HG03103 (cell line): ENCODE measurements around the gene WNT9B.

ENCODE experiments used
- ATAC-seq: cut with Tn5 transposase; IDR thresholded peaks from one replicate; pipeline ENCODE4 v1.9.1; 2021; ENCODE audit warnings: low read depth; ENCODE audit not compliant: unreplicated experiment

The WNT9B gene

GRCh38 chr17:46853896-46854444 lies 2.6 kb downstream of the WNT9B start:
- ATAC-seq: no peak

- ATAC-seq: no peak
Measured at GRCh38 chr17:46854515-46854914, 3.1 kb downstream of the WNT9B start.

- no peak for ATAC-seq
Measured at GRCh38 chr17:46854948-46855347, 3.6 kb downstream of the WNT9B start.

GRCh38 chr17:46857600-46857999 lies 6.2 kb downstream of the WNT9B start:
- ATAC-seq: no peak

GRCh38 chr17:46859996-46860395 lies 8.6 kb downstream of the WNT9B start:
- ATAC-seq: no peak

- ATAC-seq: no peak
Measured at GRCh38 chr17:46862949-46863348, 11.6 kb downstream of the WNT9B start.

GRCh38 chr17:46863383-46864121 lies 12.2 kb downstream of the WNT9B start:
- ATAC-seq: no peak

- ATAC-seq: no peak
Measured at GRCh38 chr17:46865100-46865499, 13.7 kb downstream of the WNT9B start.

- no peak for ATAC-seq
Measured at GRCh38 chr17:46866325-46866724, 14.9 kb downstream of the WNT9B start.

GRCh38 chr17:46866747-46867146 lies 15.4 kb downstream of the WNT9B start:
- no peak for ATAC-seq

GRCh38 chr17:46868689-46869187 lies 17.4 kb downstream of the WNT9B start:
- no peak for ATAC-seq

GRCh38 chr17:46869296-46869695 lies 17.9 kb downstream of the WNT9B start:
- no peak for ATAC-seq

GRCh38 chr17:46869975-46870803 lies 18.8 kb downstream of the WNT9B start:
- ATAC-seq: no peak

- ATAC-seq: no peak
Measured at GRCh38 chr17:46872421-46872820, 21.0 kb downstream of the WNT9B start.

GRCh38 chr17:46873941-46874645 lies 22.7 kb downstream of the WNT9B start:
- no peak for ATAC-seq

- ATAC-seq: no peak
Measured at GRCh38 chr17:46874906-46875305, 23.5 kb downstream of the WNT9B start.

GRCh38 chr17:46875849-46876352 lies 24.5 kb downstream of the WNT9B start:
- ATAC-seq: no peak

- ATAC-seq: no peak
Measured at GRCh38 chr17:46876353-46876887, 25.0 kb downstream of the WNT9B start.

- no peak for ATAC-seq
Measured at GRCh38 chr17:46876926-46877325, 25.5 kb downstream of the WNT9B start.

GRCh38 chr17:46877466-46877865 lies 26.1 kb downstream of the WNT9B start:
- ATAC-seq: no peak
